Common myeloid progenitor, CD34-positive (primary cell): ENCODE measurements around the gene CT47C1.

Experiments used
- CTCF ChIA-PET: fragments of 350-600 bp; sonication (Branson Sonifier 250); formaldehyde crosslinking; loops from one replicate; lab custom pipeline; 2021; ENCODE audit warnings: antibody characterized with exemption; lab: Charles Lee
- POLR2A ChIA-PET: fragments of 350-600 bp; sonication (Branson Sonifier 250); formaldehyde crosslinking; loops from one replicate; lab custom pipeline; 2021; ENCODE audit warnings: antibody characterized with exemption; lab: Charles Lee
- DNase-seq, 3 donors: peaks; one replicate each; pipeline versions ENCODE4 v3.0.0 to v3.0.0-alpha.2; 2013
- H3K27ac ChIP-seq, 2 experiments: 1 replicate in 1 of 2; 2 replicates in 1 of 2; pipeline ENCODE4 v1.7.0; 2013; ENCODE audit warnings: inconsistent platforms in 2 of 2, low read length in 2 of 2, mild to moderate bottlenecking in 2 of 2, low read depth in 1 of 2, moderate library complexity in 1 of 2; ENCODE audit not compliant: severe bottlenecking in 2 of 2, insufficient read depth in 1 of 2, poor library complexity in 1 of 2
- H3K27me3 ChIP-seq, 5 experiments: replicated peaks in 2 of 5; 1 replicate in 3 of 5; 2 replicates in 2 of 5; pipeline versions ENCODE4 v1.6.1 to v1.7.0; 2013; ENCODE audit warnings: low read length in 4 of 5, mild to moderate bottlenecking in 2 of 5, moderate library complexity in 2 of 5, inconsistent platforms in 1 of 5; ENCODE audit not compliant: insufficient read depth in 5 of 5, control insufficient read depth in 4 of 5
- H3K36me3 ChIP-seq, 4 experiments: 1 replicate in 2 of 4; 2 replicates in 2 of 4; pipeline versions ENCODE4 v1.6.1 to v1.7.0; 2013; ENCODE audit warnings: low read length in 3 of 4, control low read depth in 1 of 4, mild to moderate bottlenecking in 1 of 4; ENCODE audit not compliant: control insufficient read depth in 4 of 4, insufficient read depth in 4 of 4
- H3K4me1 ChIP-seq, 4 experiments: 1 replicate in 3 of 4; 2 replicates in 1 of 4; pipeline versions ENCODE4 v1.6.1 to v1.7.1; 2013; ENCODE audit warnings: low read length in 3 of 4, mild to moderate bottlenecking in 3 of 4, control low read depth in 1 of 4, inconsistent platforms in 1 of 4, moderate library complexity in 1 of 4; ENCODE audit not compliant: control insufficient read depth in 4 of 4, insufficient read depth in 4 of 4; ENCODE audit errors: control extremely low read depth in 1 of 4
- H3K4me3 ChIP-seq, 7 experiments: 1 replicate in 4 of 7; 2 replicates in 3 of 7; pipeline versions ENCODE4 v1.5.1 to v1.7.0; 2013; ENCODE audit warnings: mild to moderate bottlenecking in 7 of 7, low read length in 6 of 7, moderate library complexity in 6 of 7, inconsistent platforms in 2 of 7, low read depth in 2 of 7, control low read depth in 1 of 7; ENCODE audit not compliant: insufficient read depth in 4 of 7, control insufficient read depth in 1 of 7; ENCODE audit errors: extremely low read depth in 1 of 7
- H3K9me3 ChIP-seq, 5 experiments: 1 replicate in 4 of 5; 2 replicates in 1 of 5; pipeline versions ENCODE4 v1.6.1 to v1.7.1; 2013; ENCODE audit warnings: low read length in 4 of 5, mild to moderate bottlenecking in 2 of 5, inconsistent platforms in 1 of 5, low read depth in 1 of 5, moderate library complexity in 1 of 5; ENCODE audit not compliant: control insufficient read depth in 4 of 5, insufficient read depth in 2 of 5; ENCODE audit errors: control extremely low read depth in 1 of 5
- WGBS: methylation state at CpG from one replicate; pipeline ENCODE4 v1.1.5; 2013; ENCODE audit not compliant: insufficient coverage; 5-methylcytosine and 5-hydroxymethylcytosine counted together

CT47C1 gene

DNA sequence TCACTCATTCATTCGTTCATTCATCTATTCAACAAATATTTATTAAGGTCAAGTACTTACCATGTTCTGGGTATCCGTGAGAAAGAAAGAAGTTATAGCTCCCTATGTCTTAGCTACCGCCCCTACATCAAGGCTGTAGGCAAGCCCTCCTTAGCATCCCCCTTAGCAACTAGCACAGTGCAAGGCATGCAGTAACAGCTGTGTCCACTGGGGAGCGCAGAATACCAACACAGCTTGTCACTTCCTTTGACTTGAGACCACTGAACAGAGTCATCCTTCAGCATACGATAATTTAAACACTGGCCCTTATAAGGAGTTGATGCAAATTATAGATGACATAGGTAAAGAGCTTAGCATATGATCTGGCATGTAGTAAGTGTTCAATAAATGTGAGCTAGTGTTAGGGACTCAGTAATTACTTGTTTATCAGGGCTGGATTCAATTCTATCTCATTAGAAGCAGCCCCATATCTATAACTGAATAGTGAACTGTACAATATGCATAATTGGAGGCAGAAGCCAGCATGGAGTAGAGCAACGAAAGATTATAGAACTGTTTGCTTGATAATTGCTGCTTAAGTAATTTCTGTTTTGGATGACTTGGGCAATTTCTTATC lies 46.1 kb downstream of the CT47C1 start:
- H3K27me3 ChIP-seq: peaks cover 0 to 6% (median 0%) of the 10 kb centered on the region in 5 experiments
- WGBS: 0% methylated on average over 2 of the region's 6 CpGs
- no peak overlapping the region for H3K4me3 ChIP-seq
- CTCF ChIA-PET: interaction anchor here (0.7 to 2.4 kb wide), 13 partner anchors 11 to 112 kb away, joined by 3 to 9 read pairs (median 3); no protein-coding TSS in a partner anchor
- DNase-seq: peak; percentile 56 to 80 (median 74)
- no peaks in the 10 kb centered on the region for H3K36me3 ChIP-seq
- POLR2A ChIA-PET: no interaction called here
- no peaks in the 10 kb centered on the region for H3K9me3 ChIP-seq
- no peaks in the 10 kb centered on the region for H3K4me1 ChIP-seq
- H3K27ac ChIP-seq: no peak overlapping the region

DNA sequence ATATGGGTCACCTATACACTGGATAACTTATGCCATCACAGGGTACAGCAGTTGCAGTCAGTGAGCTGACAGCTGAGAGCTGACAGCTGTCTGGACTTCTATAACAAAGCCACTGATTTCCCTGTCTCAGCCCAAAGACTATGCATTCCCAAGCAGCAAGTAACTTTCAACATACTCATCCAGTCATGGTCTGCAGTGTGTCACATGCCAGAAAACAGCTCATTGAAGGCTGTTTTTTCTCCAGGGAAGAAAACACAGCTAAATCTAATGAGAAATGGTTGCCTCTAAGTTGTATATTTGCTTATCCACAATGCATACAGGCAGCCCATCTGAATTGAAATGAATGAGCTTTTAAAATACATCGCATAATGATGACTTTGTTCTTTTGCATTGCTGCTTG lies 48.5 kb downstream of the CT47C1 start:
- DNase-seq: no peak
- CTCF ChIA-PET: interaction anchor here (1.4 to 1.8 kb wide), 4 partner anchors 10 to 97 kb away, joined by 4 to 5 read pairs (median 4); no protein-coding TSS in a partner anchor
- no peak overlapping the region for H3K27ac ChIP-seq
- H3K4me3 ChIP-seq: no peak overlapping the region
- H3K36me3 ChIP-seq: no peaks in the 10 kb centered on the region
- H3K27me3 ChIP-seq: peaks cover 0 to under 1% (median 0%) of the 10 kb centered on the region in 5 experiments
- POLR2A ChIA-PET: no interaction called here
- H3K9me3 ChIP-seq: no peaks in the 10 kb centered on the region
- no peaks in the 10 kb centered on the region for H3K4me1 ChIP-seq
- no CpG with 5 or more reads among the region's 1 CpG for WGBS
